CD14-positive monocyte (primary cell): ENCODE results near the gene C2orf80. TPM values are rescaled to one million over a fixed set of nuclear protein-coding genes. Genes with fewer than 3 reads are reported as not detected.

ENCODE experiments used
- DNase-seq, 3 donors: peaks; one replicate each; pipeline ENCODE4 v3.0.0-alpha.2; 2011 to 2022
- H2AFZ ChIP-seq: 2 replicates; pipeline ENCODE4 v1.6.0; 2012; ENCODE audit warnings: mild to moderate bottlenecking, low read depth, low read length, inconsistent platforms; ENCODE audit not compliant: insufficient read depth, poor library complexity, severe bottlenecking
- H3K27ac ChIP-seq, 2 donors: 1 replicate in 1 of 2; 2 replicates in 1 of 2; pipeline ENCODE4 v1.5.1; 2012 to 2013; ENCODE audit warnings: low read length in 2 of 2, control low read depth in 1 of 2, inconsistent platforms in 1 of 2, low read depth in 1 of 2, mild to moderate bottlenecking in 1 of 2
- H3K27me3 ChIP-seq, 2 donors: one replicate each; pipeline versions ENCODE4 v1.6.0 to v1.6.1; 2011 to 2013; ENCODE audit warnings: low read length in 2 of 2; ENCODE audit not compliant: control insufficient read depth in 2 of 2, insufficient read depth in 2 of 2
- H3K36me3 ChIP-seq, 2 donors: replicated peaks in 1 of 2; 1 replicate in 1 of 2; 2 replicates in 1 of 2; pipeline versions ENCODE4 v1.5.1 to v1.6.1; 2012 to 2013; ENCODE audit warnings: low read length in 2 of 2, control low read depth in 1 of 2, inconsistent platforms in 1 of 2, mild to moderate bottlenecking in 1 of 2; ENCODE audit not compliant: insufficient read depth in 2 of 2, control insufficient read depth in 1 of 2
- H3K4me1 ChIP-seq, 2 donors: 1 replicate in 1 of 2; 2 replicates in 1 of 2; pipeline versions ENCODE4 v1.5.1 to v1.6.1; 2012 to 2013; ENCODE audit warnings: low read length in 2 of 2, control low read depth in 1 of 2, inconsistent platforms in 1 of 2, mild to moderate bottlenecking in 1 of 2, moderate library complexity in 1 of 2; ENCODE audit not compliant: insufficient read depth in 2 of 2, control insufficient read depth in 1 of 2
- H3K4me2 ChIP-seq: replicated peaks from 2 replicates; pipeline ENCODE3; 2012; ENCODE audit warnings: low read length, moderate library complexity, mild to moderate bottlenecking; ENCODE audit not compliant: poor library complexity, severe bottlenecking; ENCODE audit errors: extremely low read depth
- H3K4me3 ChIP-seq, 3 experiments: fragments of 200-600 bp in 1 of 3; sonication (generic) in 1 of 3; replicated peaks in 1 of 3; 1 replicate in 2 of 3; 2 replicates in 1 of 3; pipeline ENCODE4 v1.5.1; 2011 to 2013; ENCODE audit warnings: low read length in 3 of 3, mild to moderate bottlenecking in 3 of 3, control low read depth in 2 of 3, low read depth in 2 of 3, inconsistent platforms in 1 of 3, moderate library complexity in 1 of 3
- H3K79me2 ChIP-seq: 2 replicates; pipeline ENCODE4 v1.6.0; 2012; ENCODE audit warnings: mild to moderate bottlenecking, control low read depth, inconsistent platforms, low read length, moderate library complexity; ENCODE audit not compliant: insufficient read depth
- H3K9ac ChIP-seq: 2 replicates; pipeline ENCODE4 v1.6.0; 2017; ENCODE audit warnings: low read length, mild to moderate bottlenecking; ENCODE audit not compliant: insufficient read depth, poor library complexity, severe bottlenecking
- H3K9me3 ChIP-seq, 2 donors: replicated peaks in 1 of 2; 1 replicate in 1 of 2; 2 replicates in 1 of 2; pipeline versions ENCODE4 v1.5.1 to v1.6.1; 2012 to 2013; ENCODE audit warnings: low read length in 2 of 2, control low read depth in 1 of 2; ENCODE audit not compliant: control insufficient read depth in 1 of 2, insufficient read depth in 1 of 2
- H4K20me1 ChIP-seq: 2 replicates; pipeline ENCODE4 v1.6.0; 2012; ENCODE audit warnings: mild to moderate bottlenecking, low read length, control low read depth, moderate library complexity; ENCODE audit not compliant: insufficient read depth
- H3K27ac Mint-ChIP-seq, 7 donors: one replicate each; pipeline ENCODE4 v1.8.0; 2020; ENCODE audit warnings: mild to moderate bottlenecking in 7 of 7, mixed read lengths in 7 of 7, moderate library complexity in 6 of 7, inconsistent platforms in 2 of 7
- H3K27me3 Mint-ChIP-seq, 3 donors: one replicate each; pipeline ENCODE4 v1.8.0; 2021 to 2022; ENCODE audit warnings: low read depth in 3 of 3, mild to moderate bottlenecking in 3 of 3, mixed read lengths in 3 of 3, moderate library complexity in 3 of 3, inconsistent platforms in 1 of 3
- H3K36me3 Mint-ChIP-seq, 2 donors: one replicate each; pipeline ENCODE4 v1.8.0; 2020; ENCODE audit warnings: mixed read lengths in 2 of 2, inconsistent platforms in 1 of 2, mild to moderate bottlenecking in 1 of 2
- H3K4me1 Mint-ChIP-seq: one replicate; pipeline ENCODE4 v1.8.0; 2020; ENCODE audit warnings: mild to moderate bottlenecking, mixed read lengths
- H3K4me3 Mint-ChIP-seq, 2 donors: one replicate each; pipeline ENCODE4 v1.8.0; 2020; ENCODE audit warnings: mild to moderate bottlenecking in 2 of 2, mixed read lengths in 2 of 2, moderate library complexity in 1 of 2
- H3K9me3 Mint-ChIP-seq, 7 donors: one replicate each; pipeline ENCODE4 v1.8.0; 2020 to 2022; ENCODE audit warnings: mixed read lengths in 7 of 7, mild to moderate bottlenecking in 6 of 7, moderate library complexity in 6 of 7, inconsistent platforms in 2 of 7
- WGBS: methylation state at CpG from one replicate; pipeline ENCODE4 v1.1.5; 2013; ENCODE audit warnings: missing lambda C conversion rate; ENCODE audit not compliant: insufficient coverage; 5-methylcytosine and 5-hydroxymethylcytosine counted together
- intact Hi-C, 2 donors: fragments of 100-400 bp; cut with micrococcal nuclease; formaldehyde crosslinking; loops; one replicate each; pipeline versions ENCODE4 v1.15.0 to v1.15.1; 2023
- polyA plus RNA-seq, 3 donors: library from polyadenylated mRNA; depleted of rRNA in 1 of 3; unstranded in 2 of 3; stranded (reverse) in 1 of 3; fragments of 300-500 nt in 2 of 3; fragments of >200 nt in 1 of 3; fragmentation: Illumina TruSeq in 2 of 3; gene quantifications; 1 replicate in 2 of 3; 2 replicates in 1 of 3; pipeline ENCODE4 v1.2.3, GENCODE V29; 2012 to 2021
- TF ChIP-seq, protein P1 (sequence below): fragments of 200-600 bp; IDR thresholded peaks from one replicate; pipeline ENCODE4 v1.8.0; 2022; ENCODE audit warnings: antibody characterized with exemption, mild to moderate bottlenecking

Gene C2orf80
- polyA plus RNA-seq, 3 donors: not detected

DNA sequence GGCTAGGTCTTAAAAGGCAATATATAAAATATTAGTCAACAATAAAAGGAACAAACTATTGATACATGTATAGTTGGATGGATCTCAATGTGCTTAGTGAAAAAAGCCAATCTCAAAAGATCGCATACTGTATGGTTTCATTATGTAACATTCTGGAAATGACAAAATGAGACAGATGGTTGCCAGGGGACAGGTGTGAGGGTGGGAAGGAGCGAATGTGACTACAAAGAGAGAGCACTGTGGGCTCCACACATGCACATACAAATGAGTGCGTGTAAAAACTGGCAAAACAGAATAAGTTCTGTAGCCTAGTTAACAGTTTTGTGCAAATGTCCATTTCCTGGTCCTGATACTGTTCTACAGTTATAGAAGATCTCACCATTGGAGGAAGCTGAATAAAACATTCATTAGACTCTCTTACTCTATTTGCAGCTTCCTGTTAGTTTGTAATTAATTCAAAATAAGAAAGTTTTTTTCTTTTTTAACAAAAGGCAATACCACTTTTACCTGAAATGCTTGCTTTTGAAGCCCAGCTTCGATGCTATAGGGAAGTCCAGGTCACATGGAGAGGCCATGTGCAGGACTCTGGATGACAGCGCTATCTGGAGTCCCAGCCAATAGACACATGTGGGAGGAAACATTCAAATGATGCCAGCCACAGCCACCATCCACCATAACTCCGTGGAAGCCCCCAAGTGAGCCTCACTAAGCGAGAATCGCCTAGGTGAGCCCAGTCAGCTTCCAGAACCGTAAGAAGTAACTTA is 21.0 kb upstream of the C2orf80 start:
- Mint-ChIP-seq H3K4me1 (peaks cover 3% of the 10 kb centered on the region), H3K36me3 (no peaks in the 10 kb centered on the region), H3K27me3 (peaks cover 0 to 2% (median 0%) of the 10 kb centered on the region in 3 donors), H3K4me3 (no peak overlapping the region), H3K27ac (no peak overlapping the region), H3K9me3 (peaks cover 0 to 4% (median 0%) of the 10 kb centered on the region in 7 donors)
- H3K9me3 ChIP-seq: no peaks in the 10 kb centered on the region
- H3K4me1 ChIP-seq: no peaks in the 10 kb centered on the region
- H3K36me3 ChIP-seq: no peaks in the 10 kb centered on the region
- H4K20me1 ChIP-seq: no peaks in the 10 kb centered on the region
- no peak overlapping the region for H3K4me2 ChIP-seq
- DNase-seq: no peak
- H2AFZ ChIP-seq: no peak overlapping the region
- TF ChIP-seq, protein P1, sequence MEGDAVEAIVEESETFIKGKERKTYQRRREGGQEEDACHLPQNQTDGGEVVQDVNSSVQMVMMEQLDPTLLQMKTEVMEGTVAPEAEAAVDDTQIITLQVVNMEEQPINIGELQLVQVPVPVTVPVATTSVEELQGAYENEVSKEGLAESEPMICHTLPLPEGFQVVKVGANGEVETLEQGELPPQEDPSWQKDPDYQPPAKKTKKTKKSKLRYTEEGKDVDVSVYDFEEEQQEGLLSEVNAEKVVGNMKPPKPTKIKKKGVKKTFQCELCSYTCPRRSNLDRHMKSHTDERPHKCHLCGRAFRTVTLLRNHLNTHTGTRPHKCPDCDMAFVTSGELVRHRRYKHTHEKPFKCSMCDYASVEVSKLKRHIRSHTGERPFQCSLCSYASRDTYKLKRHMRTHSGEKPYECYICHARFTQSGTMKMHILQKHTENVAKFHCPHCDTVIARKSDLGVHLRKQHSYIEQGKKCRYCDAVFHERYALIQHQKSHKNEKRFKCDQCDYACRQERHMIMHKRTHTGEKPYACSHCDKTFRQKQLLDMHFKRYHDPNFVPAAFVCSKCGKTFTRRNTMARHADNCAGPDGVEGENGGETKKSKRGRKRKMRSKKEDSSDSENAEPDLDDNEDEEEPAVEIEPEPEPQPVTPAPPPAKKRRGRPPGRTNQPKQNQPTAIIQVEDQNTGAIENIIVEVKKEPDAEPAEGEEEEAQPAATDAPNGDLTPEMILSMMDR: no peak
- H3K9ac ChIP-seq: no peak overlapping the region
- no peak overlapping the region for H3K4me3 ChIP-seq
- WGBS: 100% methylated on average over 4 of the region's 9 CpGs
- no peak overlapping the region for H3K27ac ChIP-seq
- no peaks in the 10 kb centered on the region for H3K27me3 ChIP-seq
- no peaks in the 10 kb centered on the region for H3K79me2 ChIP-seq
- intact Hi-C loops: no loop called here

DNA sequence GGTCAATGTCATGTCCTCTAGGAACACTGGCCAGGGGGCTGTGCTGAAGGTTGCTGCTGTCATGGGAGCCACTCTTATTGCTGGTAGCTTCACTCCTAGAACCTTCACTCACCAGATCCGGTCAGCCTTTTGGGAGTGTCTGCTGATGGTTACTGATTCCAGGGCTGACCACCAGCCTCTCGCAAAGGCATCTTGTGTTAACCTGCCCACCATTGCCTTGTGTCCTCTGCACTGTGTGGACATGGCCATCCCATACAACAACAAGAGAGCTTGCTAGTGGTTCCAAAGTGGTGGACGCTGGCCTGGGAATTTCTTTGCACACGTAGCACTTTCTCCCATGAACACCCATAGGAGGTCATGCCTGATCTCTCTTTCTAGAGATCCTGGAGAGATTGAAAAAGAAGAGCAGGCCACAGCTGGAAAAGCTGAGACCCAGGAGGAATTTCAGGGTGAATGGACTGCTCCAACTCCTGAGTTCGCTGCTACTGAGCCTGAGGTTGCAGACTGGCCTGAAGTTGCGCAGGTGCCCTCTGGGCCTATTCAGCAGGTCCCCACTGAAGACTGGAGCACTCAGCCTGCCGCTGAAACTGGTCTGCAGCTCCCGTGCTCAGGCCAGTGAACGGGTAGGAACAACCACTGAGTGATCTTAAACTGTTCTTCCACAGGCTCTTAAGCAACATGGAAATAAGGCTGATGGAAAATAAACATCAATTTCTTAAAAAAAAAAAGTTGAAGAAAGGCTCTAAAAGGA is 18.7 kb upstream of the C2orf80 start:
- no peaks in the 10 kb centered on the region for H3K79me2 ChIP-seq
- TF ChIP-seq, protein P1: no peak
- no peak overlapping the region for H3K27ac ChIP-seq
- Mint-ChIP-seq H3K36me3 (no peaks in the 10 kb centered on the region), H3K4me1 (peaks cover 8% of the 10 kb centered on the region), H3K27ac (no peak overlapping the region), H3K27me3 (peaks cover 0 to 2% (median 0%) of the 10 kb centered on the region in 3 donors), H3K9me3 (peaks cover 0 to 4% (median 0%) of the 10 kb centered on the region in 7 donors), H3K4me3 (no peak overlapping the region)
- no peaks in the 10 kb centered on the region for H3K27me3 ChIP-seq
- no peaks in the 10 kb centered on the region for H3K36me3 ChIP-seq
- WGBS: 94% methylated on average over 5 of the region's 9 CpGs
- no peaks in the 10 kb centered on the region for H3K4me1 ChIP-seq
- no peak overlapping the region for H2AFZ ChIP-seq
- no peak overlapping the region for H3K9ac ChIP-seq
- H3K4me2 ChIP-seq: no peak overlapping the region
- H3K9me3 ChIP-seq: no peaks in the 10 kb centered on the region
- no peak for DNase-seq
- intact Hi-C loops: no loop called here
- H4K20me1 ChIP-seq: no peaks in the 10 kb centered on the region
- H3K4me3 ChIP-seq: no peak overlapping the region
